ENCODE measurements around the gene PRRC2B.
"Not testable (repeated sequence)": the region's sequence is repeated elsewhere in the genome, so short reads cannot be mapped to it uniquely, and the experiment has no call there.

Gene PRRC2B

GRCh38 chr9:131546336-131547084 lies 152.6 kb downstream of the PRRC2B start:
- DNase-seq = no peak

GRCh38 chr9:131549186-131549585 lies 155.3 kb downstream of the PRRC2B start:
- DNase-seq = not testable (repeated sequence)

All from OCI-M1 (cell line).